Keratinocyte (primary cell): Measurements from ENCODE around the gene PCDHGB1. TPM values are rescaled to one million over a fixed set of nuclear protein-coding genes. Genes with fewer than 3 reads are reported as not detected.
"Not testable (repeated sequence)": the region's sequence is repeated elsewhere in the genome, so short reads cannot be mapped to it uniquely, and the experiment has no call there.

ENCODE experiments used
- DNase-seq: peaks from one replicate; pipeline ENCODE4 v3.0.0-alpha.2; 2011; ENCODE audit warnings: low read depth, missing footprints, low spot score
- FAIRE-seq: peaks from 2 replicates; lab custom pipeline; 2011; peaks lifted over from hg19 to GRCh38; lab: Jason Lieb, UNC
- H2AFZ ChIP-seq: 2 replicates; pipeline ENCODE4 v1.6.0; 2012; ENCODE audit warnings: low read length, control low read depth, inconsistent platforms; ENCODE audit not compliant: control insufficient read depth
- H3K27ac ChIP-seq: 2 replicates; pipeline ENCODE4 v1.5.1; 2011; ENCODE audit warnings: low read length; ENCODE audit not compliant: control insufficient read depth, insufficient read depth
- H3K27me3 ChIP-seq: 3 replicates; pipeline ENCODE4 v1.6.0; 2011; ENCODE audit warnings: low read length; ENCODE audit not compliant: control insufficient read depth, insufficient read depth; ENCODE audit errors: extremely low read depth
- H3K36me3 ChIP-seq, 2 experiments: 2 replicates in 1 of 2; 3 replicates in 1 of 2; pipeline ENCODE4 v1.5.1; 2011; ENCODE audit warnings: low read length in 2 of 2, mild to moderate bottlenecking in 1 of 2; ENCODE audit not compliant: control insufficient read depth in 2 of 2, insufficient read depth in 2 of 2; ENCODE audit errors: extremely low read depth in 1 of 2
- H3K4me1 ChIP-seq: 3 replicates; pipeline ENCODE4 v1.5.1; 2011; ENCODE audit warnings: low read length; ENCODE audit not compliant: control insufficient read depth, insufficient read depth; ENCODE audit errors: extremely low read depth
- H3K4me2 ChIP-seq: 3 replicates; pipeline ENCODE4 v1.6.0; 2011; ENCODE audit warnings: low read depth, low read length; ENCODE audit not compliant: control insufficient read depth, insufficient read depth; ENCODE audit errors: extremely low read depth
- H3K4me3 ChIP-seq, 3 experiments: fragments of 200-600 bp in 1 of 3; sonication (generic) in 1 of 3; 2 replicates in 2 of 3; 3 replicates in 1 of 3; pipeline ENCODE4 v1.5.1; 2011 to 2016; ENCODE audit warnings: low read length in 3 of 3, mild to moderate bottlenecking in 3 of 3, control low read depth in 2 of 3, inconsistent platforms in 1 of 3, low read depth in 1 of 3, mixed read lengths in 1 of 3, mixed run types in 1 of 3, moderate library complexity in 1 of 3; ENCODE audit not compliant: control insufficient read depth in 2 of 3, insufficient read depth in 2 of 3; ENCODE audit errors: extremely low read depth in 1 of 3
- H3K79me2 ChIP-seq: 2 replicates; pipeline ENCODE4 v1.6.0; 2012; ENCODE audit warnings: low read length; ENCODE audit not compliant: control insufficient read depth, insufficient read depth
- H3K9ac ChIP-seq: 3 replicates; pipeline ENCODE4 v1.6.0; 2011; ENCODE audit warnings: low read length; ENCODE audit not compliant: control insufficient read depth, insufficient read depth; ENCODE audit errors: extremely low read depth
- H3K9me1 ChIP-seq: 3 replicates; pipeline ENCODE4 v1.6.0; 2011; ENCODE audit warnings: low read length; ENCODE audit not compliant: control insufficient read depth, insufficient read depth; ENCODE audit errors: extremely low read depth
- H3K9me3 ChIP-seq: 2 replicates; pipeline ENCODE4 v1.5.1; 2012; ENCODE audit warnings: low read depth, low read length; ENCODE audit not compliant: control insufficient read depth
- H4K20me1 ChIP-seq: 3 replicates; pipeline ENCODE4 v1.6.0; 2011; ENCODE audit warnings: low read length; ENCODE audit not compliant: control insufficient read depth, insufficient read depth; ENCODE audit errors: extremely low read depth
- CTCF ChIP-seq, 3 experiments: IDR thresholded peaks in 1 of 3; conservative IDR thresholded peaks in 1 of 3; optimal IDR thresholded peaks in 1 of 3; 2 replicates in 2 of 3; 3 replicates in 1 of 3; pipeline versions ENCODE3 to v1.5.1; 2011; ENCODE audit warnings: low read length in 3 of 3, mild to moderate bottlenecking in 3 of 3, moderate library complexity in 2 of 3, control low read depth in 1 of 3, inconsistent platforms in 1 of 3; ENCODE audit not compliant: insufficient read depth in 2 of 3; ENCODE audit errors: extremely low read depth in 1 of 3
- EZH2 ChIP-seq: IDR thresholded peaks from one replicate; pipeline ENCODE4 v1.6.1; 2012; ENCODE audit warnings: inconsistent platforms, mild to moderate bottlenecking, low read length, moderate library complexity
- dilution Hi-C: fragments of 300-500 bp; cut with MboI; formaldehyde crosslinking; loops from one replicate; pipeline ENCODE4 v1.7.0; 2020; ENCODE audit warnings: low sequenced_read_pairs; ENCODE audit not compliant: extremely low pct_ligation_motif_present
- polyA plus RNA-seq, 5 experiments: library from polyadenylated mRNA; depleted of rRNA in 3 of 5; stranded (reverse) in 3 of 5; stranded (forward) in 1 of 5; unstranded in 1 of 5; fragments of >200 nt; gene quantifications; 1 replicate in 1 of 5; 2 replicates in 3 of 5; 3 replicates in 1 of 5; pipeline versions ENCODE4 v1.2.1 to v1.2.3, GENCODE V29; 2011 to 2012; ENCODE audit warnings: missing spikeins in 2 of 5, low read depth in 1 of 5, low replicate concordance in 1 of 5

Gene PCDHGB1
- polyA plus RNA-seq, 1 donor (not counting 4 experiments of a cell fraction or from before 2014, with no cell fraction given), result 0.08 TPM

DNA sequence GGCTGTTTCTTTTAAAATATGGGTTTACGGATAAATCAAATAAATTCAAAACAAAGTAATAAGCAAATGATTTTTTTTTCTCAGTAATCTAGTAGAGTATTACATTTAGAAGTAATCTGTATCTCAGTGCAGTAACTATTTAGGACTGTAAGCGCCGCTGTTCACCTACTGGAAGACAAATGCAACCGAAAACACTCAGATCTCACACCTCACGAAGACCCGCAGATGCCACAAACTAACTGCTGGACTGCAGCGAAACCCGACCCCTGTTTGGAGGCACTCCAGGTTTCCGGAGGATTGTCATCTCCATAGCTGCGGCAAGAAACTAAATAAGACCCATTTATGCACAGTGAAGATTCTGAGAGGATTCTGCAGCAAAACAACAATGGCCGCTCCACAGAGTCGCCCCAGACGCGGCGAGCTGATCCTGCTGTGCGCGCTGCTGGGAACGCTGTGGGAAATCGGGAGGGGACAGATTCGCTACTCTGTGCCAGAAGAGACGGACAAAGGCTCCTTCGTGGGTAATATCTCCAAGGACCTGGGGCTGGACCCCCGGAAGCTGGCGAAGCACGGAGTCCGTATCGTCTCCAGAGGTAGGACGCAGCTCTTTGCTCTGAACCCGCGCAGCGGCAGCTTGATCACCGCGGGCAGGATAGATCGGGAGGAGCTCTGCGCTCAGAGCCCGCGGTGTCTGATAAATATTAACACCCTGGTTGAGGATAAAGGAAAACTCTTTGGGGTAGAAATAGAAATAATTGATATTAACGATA, 42.7 kb downstream of the PCDHGB1 start, which contains the start of gene PCDHGA8:
Gene PCDHGA8, plus strand, starts transcription at position 205 of the 770 bp plus-strand sequence. Its CDS starts 181 bp downstream, at position 386.
- no peak within 1 kb of the TSS for H3K9ac ChIP-seq
- H3K79me2 ChIP-seq, result no peaks in the 10 kb centered on the region
- H3K27ac ChIP-seq, result no peak within 1 kb of the TSS
- H3K9me1 ChIP-seq, result no peaks in the 10 kb centered on the region
- peaks cover 11% of the 10 kb centered on the region for H3K27me3 ChIP-seq
- no peak within 1 kb of the TSS for H3K4me2 ChIP-seq
- no peak within 1 kb of the TSS for H3K4me3 ChIP-seq
- DNase-seq (no peak), FAIRE-seq (no peak)
- no peak for TF ChIP-seq EZH2
- peak in 1 of 3 experiments; percentile 4 for TF ChIP-seq CTCF (optimal IDR thresholded peaks at IDR 0.05 in 1 of 3, IDR thresholded peaks at IDR 0.05 in 1 of 3, conservative IDR thresholded peaks at IDR 0.05 in 1 of 3; ENCODE audit: extremely low read depth in 1 of 3, insufficient read depth in 2 of 3, low read length in 3 of 3)
- dilution Hi-C loops, result no loop called here
- H3K36me3 ChIP-seq, result no peaks in the 10 kb centered on the region
- peaks cover 29% of the 10 kb centered on the region for H3K9me3 ChIP-seq
- H4K20me1 ChIP-seq, result no peaks in the 10 kb centered on the region
- no peak within 1 kb of the TSS for H2AFZ ChIP-seq
- H3K4me1 ChIP-seq, result no peaks in the 10 kb centered on the region

DNA sequence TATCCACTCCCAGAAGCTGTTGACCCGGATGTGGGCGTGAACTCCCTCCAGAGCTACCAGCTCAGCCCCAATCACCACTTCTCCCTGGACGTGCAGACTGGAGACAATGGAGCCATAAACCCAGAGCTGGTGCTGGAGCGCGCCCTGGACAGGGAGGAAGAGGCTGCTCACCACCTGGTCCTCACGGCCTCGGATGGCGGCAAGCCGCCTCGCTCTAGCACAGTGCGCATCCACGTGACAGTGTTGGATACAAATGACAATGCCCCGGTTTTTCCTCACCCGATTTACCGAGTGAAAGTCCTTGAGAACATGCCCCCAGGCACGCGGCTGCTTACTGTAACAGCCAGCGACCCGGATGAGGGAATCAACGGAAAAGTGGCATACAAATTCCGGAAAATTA, 43.4 kb downstream of the PCDHGB1 start:
- no peak overlapping the region for H3K4me2 ChIP-seq
- no peaks in the 10 kb centered on the region for H3K9me1 ChIP-seq
- no peak overlapping the region for H3K9ac ChIP-seq
- dilution Hi-C loops, result no loop called here
- TF ChIP-seq CTCF (optimal IDR thresholded peaks at IDR 0.05 in 1 of 3, IDR thresholded peaks at IDR 0.05 in 1 of 3, conservative IDR thresholded peaks at IDR 0.05 in 1 of 3; ENCODE audit: extremely low read depth in 1 of 3, insufficient read depth in 2 of 3, low read length in 3 of 3) (no peak), EZH2 (no peak)
- no peaks in the 10 kb centered on the region for H3K79me2 ChIP-seq
- peaks cover 11% of the 10 kb centered on the region for H3K27me3 ChIP-seq
- DNase-seq (no peak), FAIRE-seq (no peak)
- H2AFZ ChIP-seq, result no peak overlapping the region
- no peaks in the 10 kb centered on the region for H3K36me3 ChIP-seq
- no peaks in the 10 kb centered on the region for H4K20me1 ChIP-seq
- no peak overlapping the region for H3K4me3 ChIP-seq
- H3K9me3 ChIP-seq, result peaks cover 29% of the 10 kb centered on the region
- H3K4me1 ChIP-seq, result no peaks in the 10 kb centered on the region
- no peak overlapping the region for H3K27ac ChIP-seq

DNA sequence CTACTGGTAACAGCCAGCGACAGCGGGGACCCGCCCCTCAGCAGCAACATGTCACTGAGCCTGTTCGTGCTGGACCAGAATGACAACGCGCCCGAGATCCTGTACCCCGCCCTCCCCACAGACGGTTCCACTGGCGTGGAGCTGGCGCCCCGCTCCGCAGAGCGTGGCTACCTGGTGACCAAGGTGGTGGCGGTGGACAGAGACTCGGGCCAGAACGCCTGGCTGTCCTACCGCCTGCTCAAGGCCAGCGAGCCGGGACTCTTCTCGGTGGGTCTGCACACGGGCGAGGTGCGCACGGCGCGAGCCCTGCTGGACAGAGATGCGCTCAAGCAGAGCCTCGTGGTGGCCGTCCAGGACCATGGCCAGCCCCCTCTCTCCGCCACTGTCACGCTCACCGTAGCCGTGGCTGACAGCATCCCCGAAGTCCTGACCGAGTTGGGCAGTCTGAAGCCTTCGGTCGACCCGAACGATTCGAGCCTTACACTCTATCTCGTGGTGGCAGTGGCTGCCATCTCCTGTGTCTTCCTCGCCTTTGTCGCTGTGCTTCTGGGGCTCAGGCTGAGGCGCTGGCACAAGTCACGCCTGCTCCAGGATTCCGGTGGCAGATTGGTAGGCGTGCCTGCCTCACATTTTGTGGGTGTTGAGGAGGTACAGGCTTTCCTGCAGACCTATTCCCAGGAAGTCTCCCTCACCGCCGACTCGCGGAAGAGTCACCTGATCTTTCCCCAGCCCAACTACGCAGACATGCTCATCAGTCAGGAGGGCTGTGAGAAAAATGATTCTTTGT, 44.7 kb downstream of the PCDHGB1 start:
- FAIRE-seq, H3K36me3 ChIP-seq, dilution Hi-C loops, H3K9ac ChIP-seq, H3K4me1 ChIP-seq, H3K79me2 ChIP-seq, DNase-seq, H3K9me1 ChIP-seq, H3K27ac ChIP-seq, H3K4me3 ChIP-seq, H4K20me1 ChIP-seq, H2AFZ ChIP-seq, H3K27me3 ChIP-seq, H3K4me2 ChIP-seq: not testable (repeated sequence)
- peaks cover 28% of the 10 kb centered on the region for H3K9me3 ChIP-seq
